RWPE1 (cell line): Measurements from ENCODE around the gene SNTB2.

ENCODE experiments used
- CTCF ChIA-PET: fragments of 350-600 bp; sonication (Branson Sonifier 250); formaldehyde crosslinking; extraction: SDS; loops from one replicate; lab custom pipeline; 2021; lab: Yijun Ruan, JAX
- POLR2A ChIA-PET: fragments of 400-600 bp; formaldehyde crosslinking; extraction: SDS; loops from one replicate; lab custom pipeline; 2020; ENCODE audit warnings: antibody characterized with exemption; ENCODE audit not compliant: low non-redundant PET; lab: Yijun Ruan, JAX
- DNase-seq: peaks from one replicate; pipeline ENCODE4 v3.0.0; 2012; ENCODE audit warnings: low spot score
- H3K27ac ChIP-seq: fragments of 450-650 bp; 2 replicates; pipeline ENCODE4 v1.5.1; 2017
- CTCF ChIP-seq: fragments of 450-650 bp; conservative IDR thresholded peaks from 2 replicates; pipeline ENCODE4 v1.5.1; 2017; ENCODE audit warnings: low read depth, mild to moderate bottlenecking

Gene SNTB2

GRCh38 chr16:69180011-69180338 is 7.0 kb upstream of the SNTB2 start:
- ChIA-PET POLR2A (interaction anchor here (0.6 to 0.7 kb wide), 2 partner anchors 49 to 105 kb away, joined by 3 to 4 read pairs; no protein-coding TSS in a partner anchor), CTCF (no interaction called here)
- H3K27ac ChIP-seq, result peak overlapping the region; percentile 83
- DNase-seq, result no peak
- no peak for TF ChIP-seq CTCF

- TF ChIP-seq CTCF, result no peak
- peak overlapping the region; percentile 89 for H3K27ac ChIP-seq
- ChIA-PET POLR2A (no interaction called here), CTCF (interaction anchor here (0.7 kb wide), 1 partner anchor 20 kb away, joined by 3 read pairs; no protein-coding TSS in a partner anchor)
- no peak for DNase-seq
Observed at GRCh38 chr16:69182730-69183416, 4.1 kb upstream of the SNTB2 start.

- TF ChIP-seq CTCF, result no peak
- H3K27ac ChIP-seq, result peak overlapping the region; percentile 89
- CTCF ChIA-PET, result interaction anchor here (0.5 to 0.7 kb wide), 5 partner anchors 96 to 1466 kb away, joined by 3 to 4 read pairs (median 3); no protein-coding TSS in a partner anchor
- peak; percentile 45 for DNase-seq
- POLR2A ChIA-PET, result interaction anchor here (0.6 to 1.0 kb wide), 3 partner anchors 12 to 938 kb away, joined by 3 to 6 read pairs (median 4); no protein-coding TSS in a partner anchor
Observed at GRCh38 chr16:69187446-69188235, 677 bp downstream of the SNTB2 start.

GRCh38 chr16:69188236-69188549 is 1.2 kb downstream of the SNTB2 start:
- no peak for TF ChIP-seq CTCF
- DNase-seq, result no peak
- CTCF ChIA-PET, result interaction anchor here (0.5 to 1.1 kb wide), 3 partner anchors 97 to 1466 kb away, joined by 3 to 4 read pairs (median 3); no protein-coding TSS in a partner anchor
- H3K27ac ChIP-seq, result peak overlapping the region; percentile 89
- POLR2A ChIA-PET, result interaction anchor here (0.6 to 0.8 kb wide), 2 partner anchors 11 to 938 kb away, joined by 3 to 6 read pairs; no protein-coding TSS in a partner anchor

GRCh38 chr16:69188716-69189115 is 1.8 kb downstream of the SNTB2 start:
- TF ChIP-seq CTCF, result no peak
- no peak for DNase-seq
- POLR2A ChIA-PET, result no interaction called here
- peak overlapping the region; percentile 42; the same call in 1 of the 2 replicates for H3K27ac ChIP-seq
- CTCF ChIA-PET, result interaction anchor here (1.1 kb wide), 1 partner anchor 97 kb away, joined by 3 read pairs; no protein-coding TSS in a partner anchor

GRCh38 chr16:69190046-69190588 is 3.2 kb downstream of the SNTB2 start:
- no peak overlapping the region for H3K27ac ChIP-seq
- no peak for DNase-seq
- POLR2A ChIA-PET, result no interaction called here
- CTCF ChIA-PET, result no interaction called here
- TF ChIP-seq CTCF, result no peak
